Measurements from ENCODE around the gene OARD1. TPM values are rescaled to one million over a fixed set of nuclear protein-coding genes. Genes with fewer than 3 reads are reported as not detected.
A peak's percentile ranks its signal among the peaks of the same experiment; 100 is the strongest.
"Not testable (repeated sequence)": the region's sequence is repeated elsewhere in the genome, so short reads cannot be mapped to it uniquely, and the experiment has no call there.

Gene OARD1
- total and polyA plus RNA-seq, 8 donors = 14.9 to 56.4 (median 47.8) TPM

- Histone ChIP-seq H3K9me3 (no peaks in the 10 kb centered on the region), H3K27me3 (no peaks in the 10 kb centered on the region), H3K4me3 (no peak overlapping the region), H3K4me1 (no peaks in the 10 kb centered on the region), H3K27ac (no peak overlapping the region), H3K36me3 (no peaks in the 10 kb centered on the region)
- ATAC-seq = no peak
- no peak for TF ChIP-seq CTCF (IDR thresholded peaks at IDR 0.05)
- intact Hi-C loops (cut with DNase I) = no loop called here
- DNase-seq = peak in 1 of 4 donors; percentile 29
These were observed 50.3 kb downstream of the OARD1 start for GRCh38 chr6:41021832-41022231.

GRCh38 chr6:41017663-41018062 lies 54.5 kb downstream of the OARD1 start:
- Histone ChIP-seq H3K4me3 (no peak overlapping the region), H3K4me1 (no peaks in the 10 kb centered on the region), H3K9me3 (no peaks in the 10 kb centered on the region), H3K27me3 (no peaks in the 10 kb centered on the region), H3K27ac (no peak overlapping the region), H3K36me3 (no peaks in the 10 kb centered on the region)
- ATAC-seq = no peak
- no peak for TF ChIP-seq CTCF (IDR thresholded peaks at IDR 0.05)
- intact Hi-C loops (cut with DNase I) = no loop called here
- DNase-seq = no peak

- H3K27me3 ChIP-seq; intact Hi-C loops (cut with DNase I); ATAC-seq; H3K36me3 ChIP-seq; H3K4me1 ChIP-seq; H3K27ac ChIP-seq; H3K4me3 ChIP-seq; DNase-seq; H3K9me3 ChIP-seq: not testable (repeated sequence)
These were observed 56.3 kb downstream of the OARD1 start for GRCh38 chr6:41015860-41016259.

GRCh38 chr6:41014780-41015179 lies 57.4 kb downstream of the OARD1 start:
- Histone ChIP-seq H3K27me3 (no peaks in the 10 kb centered on the region), H3K36me3 (no peaks in the 10 kb centered on the region), H3K4me1 (no peaks in the 10 kb centered on the region), H3K9me3 (no peaks in the 10 kb centered on the region), H3K4me3 (no peak overlapping the region), H3K27ac (no peak overlapping the region)
- DNase-seq (no peak), ATAC-seq (no peak)
- TF ChIP-seq CTCF (IDR thresholded peaks at IDR 0.05) = no peak
- intact Hi-C loops (cut with DNase I) = no loop called here

Other genes with a start within 250 kb of the OARD1 start
- 1 to 10 TPM; 2.3 to 3.1 TPM for gene UNC5CL, start 33.1 kb downstream of the OARD1 start, total RNA-seq
- gene UNC5CL, start 33.1 kb downstream of the OARD1 start, polyA plus RNA-seq (ENCODE audit: insufficient read length in 6 of 6) = 10 to 100 TPM in 2 of 6 donors, 1 to 10 TPM in 4; 2.9 to 11.8 (median 6.6) TPM
- not detected for gene TSPO2, start 29.9 kb downstream of the OARD1 start, total RNA-seq
- gene TSPO2, start 29.9 kb downstream of the OARD1 start, polyA plus RNA-seq (ENCODE audit: insufficient read length in 6 of 6) = 1 to 10 TPM in 3 of 6 donors, under 1 TPM in 3; 0.52 to 1.5 (median 1.1) TPM
- under 1 TPM in 1 of 2 donors, not detected in 1; 0.29 TPM for gene APOBEC2, start 19.2 kb downstream of the OARD1 start, total RNA-seq
- 1 to 10 TPM in 2 of 6 donors, under 1 TPM in 4; 0.58 to 1.3 (median 0.82) TPM for gene APOBEC2, start 19.2 kb downstream of the OARD1 start, polyA plus RNA-seq (ENCODE audit: insufficient read length in 6 of 6)
- gene NFYA, start 618 bp upstream of the OARD1 start, total RNA-seq = 10 to 100 TPM; 16.4 to 20.3 TPM
- gene NFYA, start 618 bp upstream of the OARD1 start, polyA plus RNA-seq (ENCODE audit: insufficient read length in 6 of 6) = 10 to 100 TPM; 50.6 to 58.6 (median 54.9) TPM
- gene TREML1, start 82.0 kb upstream of the OARD1 start, total RNA-seq = under 1 TPM; 0.87 to 0.92 TPM
- 1 to 10 TPM in 5 of 6 donors, under 1 TPM in 1; 0.86 to 2.0 (median 1.6) TPM for gene TREML1, start 82.0 kb upstream of the OARD1 start, polyA plus RNA-seq (ENCODE audit: insufficient read length in 6 of 6)
- 10 to 100 TPM; 16.2 to 29.2 TPM for gene TREM2, start 90.8 kb upstream of the OARD1 start, total RNA-seq
- under 1 TPM in 5 of 6 donors, not detected in 1; 0.20 to 0.78 (median 0.50) TPM for gene TREM2, start 90.8 kb upstream of the OARD1 start, polyA plus RNA-seq (ENCODE audit: insufficient read length in 6 of 6)
- gene TREML2, start 128.8 kb upstream of the OARD1 start, total RNA-seq = 1 to 10 TPM in 1 of 2 donors, under 1 TPM in 1; 0.32 to 3.2 TPM
- under 1 TPM; 0.16 to 0.38 (median 0.23) TPM for gene TREML2, start 128.8 kb upstream of the OARD1 start, polyA plus RNA-seq (ENCODE audit: insufficient read length in 6 of 6)
- gene TREML4, start 156.0 kb upstream of the OARD1 start, total RNA-seq = under 1 TPM in 1 of 2 donors, not detected in 1; 0.32 TPM
- not detected for gene TREML4, start 156.0 kb upstream of the OARD1 start, polyA plus RNA-seq (ENCODE audit: insufficient read length in 6 of 6)
- gene TREM1, start 214.3 kb upstream of the OARD1 start, total RNA-seq = 10 to 100 TPM; 36.5 to 65.3 TPM
- 1 to 10 TPM in 5 of 6 donors, under 1 TPM in 1; 0.44 to 2.5 (median 1.3) TPM for gene TREM1, start 214.3 kb upstream of the OARD1 start, polyA plus RNA-seq (ENCODE audit: insufficient read length in 6 of 6)